ENCODE data around the gene CMIP.

DNA sequence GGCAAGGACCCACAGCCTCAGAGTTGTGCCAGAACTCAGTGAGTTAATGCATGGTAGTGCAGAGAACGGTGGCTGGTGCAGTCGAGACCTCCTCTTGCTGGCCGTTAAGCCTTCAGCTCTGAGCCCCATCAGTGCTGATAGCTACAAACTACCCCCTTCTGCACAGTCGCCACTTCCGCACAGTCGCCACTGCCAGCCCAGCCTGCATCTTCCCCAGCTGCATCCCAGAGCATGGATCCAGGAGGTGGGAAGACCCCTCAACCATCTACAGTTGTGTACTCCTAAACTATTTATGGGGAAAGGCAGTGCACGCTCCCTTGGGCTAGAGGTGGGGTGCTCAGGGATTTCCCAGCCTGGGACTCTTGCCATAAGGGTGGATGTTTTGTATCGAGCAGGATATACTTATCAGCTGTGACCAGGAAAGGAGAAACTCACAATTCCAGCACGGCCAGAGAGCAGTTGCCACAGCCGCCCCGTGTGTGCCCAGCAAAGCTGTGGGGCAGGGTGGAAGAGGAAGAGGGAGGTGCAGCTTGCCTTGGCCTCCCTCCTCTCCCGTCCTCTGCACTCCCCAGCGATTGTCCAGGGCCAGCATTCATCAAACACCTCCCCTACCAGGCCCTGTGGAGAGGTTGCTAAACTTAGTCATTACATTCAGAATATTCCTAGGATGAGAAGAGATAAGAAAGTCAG, 49.5 kb upstream of the CMIP start:
- TF ChIP-seq NFRKB (IDR thresholded peaks at IDR 0.05) (no peak), ZNF384 (IDR thresholded peaks at IDR 0.05) (no peak), BHLHE40 (IDR thresholded peaks at IDR 0.05; ENCODE audit: borderline replicate concordance) (no peak), SUZ12 (IDR thresholded peaks at IDR 0.05) (no peak), FOXA1 (IDR thresholded peaks at IDR 0.05) (no peak), ARNT (IDR thresholded peaks at IDR 0.05) (no peak)
